Thyroid gland (tissue), 4 donors: Measurements from ENCODE around the gene KIF5C.

Experiments
- POLR2A ChIP-seq, 2 donors: fragments of 450-650 bp; IDR thresholded peaks; one replicate each; pipeline ENCODE4 v1.6.1; 2017; ENCODE audit warnings: antibody characterized with exemption in 2 of 2, mild to moderate bottlenecking in 2 of 2, moderate library complexity in 1 of 2
- TF ChIP-seq, protein P1 (sequence below), 6 experiments: fragments of 200-600 bp in 3 of 6; fragments of 450-650 bp in 3 of 6; sonication (generic) in 3 of 6; IDR thresholded peaks; one replicate each; pipeline ENCODE4 v1.5.1; 2016 to 2019; ENCODE audit warnings: antibody characterized with exemption in 6 of 6, mild to moderate bottlenecking in 2 of 6, inconsistent platforms in 1 of 6, moderate library complexity in 1 of 6

DNA sequence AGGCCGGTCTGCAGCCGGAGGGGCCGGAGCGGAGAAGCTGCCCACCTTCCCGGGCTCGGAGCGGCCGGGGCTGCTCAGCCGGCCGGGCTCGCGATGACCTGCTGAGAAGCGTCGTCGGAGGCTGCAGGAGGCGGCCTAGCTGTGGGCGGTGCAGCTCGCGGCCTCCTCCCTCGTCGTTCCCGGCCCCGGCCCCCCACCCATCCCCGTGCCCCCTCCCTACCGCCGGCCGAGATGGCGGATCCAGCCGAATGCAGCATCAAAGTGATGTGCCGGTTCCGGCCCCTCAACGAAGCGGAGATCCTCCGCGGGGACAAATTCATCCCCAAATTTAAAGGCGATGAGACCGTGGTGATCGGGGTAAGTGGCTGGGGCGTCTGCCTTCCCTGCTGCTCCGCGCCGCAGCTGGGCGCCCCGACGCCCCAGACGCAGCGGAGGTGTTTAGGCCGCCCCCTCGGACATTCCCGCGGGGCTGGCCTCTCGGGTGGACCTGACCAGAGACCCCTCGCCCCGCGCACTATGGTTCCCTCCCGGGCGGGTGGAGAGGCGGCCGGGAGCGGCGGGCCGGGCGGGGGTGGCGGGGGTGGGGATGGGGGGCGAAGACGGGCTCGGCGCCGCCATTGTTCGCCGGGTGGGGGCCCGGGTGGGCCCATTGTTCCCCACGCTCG lies 492 bp downstream of the KIF5C start:
- no peak for TF ChIP-seq POLR2A (IDR thresholded peaks at IDR 0.05)
- TF ChIP-seq, protein P1, sequence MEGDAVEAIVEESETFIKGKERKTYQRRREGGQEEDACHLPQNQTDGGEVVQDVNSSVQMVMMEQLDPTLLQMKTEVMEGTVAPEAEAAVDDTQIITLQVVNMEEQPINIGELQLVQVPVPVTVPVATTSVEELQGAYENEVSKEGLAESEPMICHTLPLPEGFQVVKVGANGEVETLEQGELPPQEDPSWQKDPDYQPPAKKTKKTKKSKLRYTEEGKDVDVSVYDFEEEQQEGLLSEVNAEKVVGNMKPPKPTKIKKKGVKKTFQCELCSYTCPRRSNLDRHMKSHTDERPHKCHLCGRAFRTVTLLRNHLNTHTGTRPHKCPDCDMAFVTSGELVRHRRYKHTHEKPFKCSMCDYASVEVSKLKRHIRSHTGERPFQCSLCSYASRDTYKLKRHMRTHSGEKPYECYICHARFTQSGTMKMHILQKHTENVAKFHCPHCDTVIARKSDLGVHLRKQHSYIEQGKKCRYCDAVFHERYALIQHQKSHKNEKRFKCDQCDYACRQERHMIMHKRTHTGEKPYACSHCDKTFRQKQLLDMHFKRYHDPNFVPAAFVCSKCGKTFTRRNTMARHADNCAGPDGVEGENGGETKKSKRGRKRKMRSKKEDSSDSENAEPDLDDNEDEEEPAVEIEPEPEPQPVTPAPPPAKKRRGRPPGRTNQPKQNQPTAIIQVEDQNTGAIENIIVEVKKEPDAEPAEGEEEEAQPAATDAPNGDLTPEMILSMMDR (IDR thresholded peaks at IDR 0.05) = no peak
